ENCODE results near the gene SNX32. TPM values are rescaled to one million over a fixed set of nuclear protein-coding genes. Genes with fewer than 3 reads are reported as not detected.

The SNX32 gene
- total and polyA plus RNA-seq, 2 of the 13 experiments (the other 11 are each of a cell fraction or from before 2014, with no cell fraction given) = 0.09 to 0.34 TPM

DNA sequence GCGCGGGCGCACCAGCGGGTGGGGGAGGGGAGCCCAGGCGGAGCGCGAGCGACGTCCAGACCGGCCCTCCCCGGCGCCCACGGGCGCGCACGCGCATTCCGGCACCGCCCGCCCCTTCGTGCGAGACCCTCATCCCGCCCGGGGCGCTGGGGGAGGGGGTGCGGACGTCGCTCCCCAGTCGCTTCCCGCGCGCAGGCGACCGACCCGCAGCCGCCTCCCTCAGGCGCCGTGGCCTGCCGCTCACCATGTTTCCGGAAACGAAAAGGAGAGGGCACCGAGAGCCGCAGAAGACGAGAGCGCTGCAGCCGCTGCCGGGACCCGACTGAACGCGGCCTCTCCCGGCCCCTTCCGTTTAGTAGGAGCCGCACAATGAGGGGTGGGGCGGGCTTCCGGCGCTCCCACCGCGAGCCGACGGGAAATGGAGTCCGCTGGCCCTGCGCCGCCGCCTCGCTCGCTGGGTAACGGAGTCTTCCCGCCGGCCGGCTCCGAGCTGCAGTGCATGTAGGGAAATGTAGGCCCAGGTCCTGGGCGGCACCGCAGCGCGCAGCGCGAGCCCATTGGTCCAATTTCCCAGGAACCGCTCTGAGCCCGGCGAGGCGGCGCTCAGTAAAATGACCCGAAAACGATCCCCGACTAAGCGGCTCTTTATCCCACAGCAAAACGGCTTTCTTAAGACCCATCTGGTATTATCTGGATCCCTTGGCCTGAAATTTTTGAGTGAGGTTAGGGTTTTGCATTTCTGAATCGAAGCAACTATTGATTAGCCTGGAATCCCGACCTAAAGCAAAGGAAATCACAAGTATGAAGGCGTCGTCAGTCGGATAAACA, 24.3 kb downstream of the SNX32 start, which contains the start of gene CFL1 (continued):
- TF ChIP-seq RFXAP (CRISPR knock-in tag; IDR thresholded peaks at IDR 0.05; ENCODE audit: borderline replicate concordance) (no peak; the same call in 1 of the 2 replicates), HNRNPUL1 (IDR thresholded peaks at IDR 0.05; ENCODE audit: low read depth, low read length) (peak; percentile 16; the same call in 1 of the 2 replicates), NR2F6 (IDR thresholded peaks at IDR 0.05) (no peak), NR2F6 (CRISPR knock-in tag; IDR thresholded peaks at IDR 0.05) (peak; percentile 54), SPEN (CRISPR knock-in tag; IDR thresholded peaks at IDR 0.05; ENCODE audit: low read depth) (peak; percentile 54), YY1 (IDR thresholded peaks at IDR 0.05; ENCODE audit: insufficient read depth, insufficient replicate concordance, low read depth, low read length) (peak; percentile 69), TARDBP (CRISPR knock-in tag; IDR thresholded peaks at IDR 0.05) (peak; percentile 69), IKZF4 (CRISPR knock-in tag; IDR thresholded peaks at IDR 0.05; ENCODE audit: borderline replicate concordance, low read depth, not compliant biosample characterization) (peak; percentile 84), HDAC2 (CRISPR knock-in tag; IDR thresholded peaks at IDR 0.05) (peak; percentile 68; the same call in 1 of the 2 replicates), EHMT2 (IDR thresholded peaks at IDR 0.05; ENCODE audit: borderline replicate concordance, low read depth, low read length) (no peak), EP300 (IDR thresholded peaks at IDR 0.05; ENCODE audit: low read depth in 2 of 2, low read length in 2 of 2) (no peak), EP300 (CRISPR knock-in tag; IDR thresholded peaks at IDR 0.05; ENCODE audit: borderline replicate concordance) (peak; percentile 41; the same call in 1 of the 2 replicates), TOPORS (CRISPR knock-in tag; IDR thresholded peaks at IDR 0.05) (peak; percentile 67; the same call in 1 of the 2 replicates), YEATS2 (CRISPR knock-in tag; IDR thresholded peaks at IDR 0.05; ENCODE audit: borderline replicate concordance) (0 out of 2 replicates have a peak, but pooled peaks have one; percentile 85), HIC2 (CRISPR knock-in tag; IDR thresholded peaks at IDR 0.05; ENCODE audit: low read depth) (no peak)
- TF ChIP-seq, protein P1, sequence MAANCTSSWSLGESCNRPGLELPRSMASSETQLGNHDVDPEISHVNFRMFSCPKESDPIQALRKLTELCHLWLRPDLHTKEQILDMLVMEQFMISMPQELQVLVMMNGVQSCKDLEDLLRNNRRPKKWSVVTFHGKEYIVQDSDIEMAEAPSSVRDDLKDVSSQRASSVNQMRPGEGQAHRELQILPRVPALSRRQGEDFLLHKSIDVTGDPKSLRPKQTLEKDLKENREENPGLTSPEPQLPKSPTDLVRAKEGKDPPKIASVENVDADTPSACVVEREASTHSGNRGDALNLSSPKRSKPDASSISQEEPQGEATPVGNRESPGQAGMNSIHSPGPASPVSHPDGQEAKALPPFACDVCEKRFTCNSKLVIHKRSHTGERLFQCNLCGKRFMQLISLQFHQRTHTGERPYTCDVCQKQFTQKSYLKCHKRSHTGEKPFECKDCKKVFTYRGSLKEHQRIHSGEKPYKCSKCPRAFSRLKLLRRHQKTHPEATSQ (CRISPR knock-in tag; IDR thresholded peaks at IDR 0.05; ENCODE audit: borderline replicate concordance) = peak; percentile 71
- TF ChIP-seq, protein P2, sequence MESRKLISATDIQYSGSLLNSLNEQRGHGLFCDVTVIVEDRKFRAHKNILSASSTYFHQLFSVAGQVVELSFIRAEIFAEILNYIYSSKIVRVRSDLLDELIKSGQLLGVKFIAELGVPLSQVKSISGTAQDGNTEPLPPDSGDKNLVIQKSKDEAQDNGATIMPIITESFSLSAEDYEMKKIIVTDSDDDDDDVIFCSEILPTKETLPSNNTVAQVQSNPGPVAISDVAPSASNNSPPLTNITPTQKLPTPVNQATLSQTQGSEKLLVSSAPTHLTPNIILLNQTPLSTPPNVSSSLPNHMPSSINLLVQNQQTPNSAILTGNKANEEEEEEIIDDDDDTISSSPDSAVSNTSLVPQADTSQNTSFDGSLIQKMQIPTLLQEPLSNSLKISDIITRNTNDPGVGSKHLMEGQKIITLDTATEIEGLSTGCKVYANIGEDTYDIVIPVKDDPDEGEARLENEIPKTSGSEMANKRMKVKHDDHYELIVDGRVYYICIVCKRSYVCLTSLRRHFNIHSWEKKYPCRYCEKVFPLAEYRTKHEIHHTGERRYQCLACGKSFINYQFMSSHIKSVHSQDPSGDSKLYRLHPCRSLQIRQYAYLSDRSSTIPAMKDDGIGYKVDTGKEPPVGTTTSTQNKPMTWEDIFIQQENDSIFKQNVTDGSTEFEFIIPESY (CRISPR knock-in tag; IDR thresholded peaks at IDR 0.05) = 0 out of 2 replicates have a peak, but pooled peaks have one; percentile 8
- TF ChIP-seq, protein P3, sequence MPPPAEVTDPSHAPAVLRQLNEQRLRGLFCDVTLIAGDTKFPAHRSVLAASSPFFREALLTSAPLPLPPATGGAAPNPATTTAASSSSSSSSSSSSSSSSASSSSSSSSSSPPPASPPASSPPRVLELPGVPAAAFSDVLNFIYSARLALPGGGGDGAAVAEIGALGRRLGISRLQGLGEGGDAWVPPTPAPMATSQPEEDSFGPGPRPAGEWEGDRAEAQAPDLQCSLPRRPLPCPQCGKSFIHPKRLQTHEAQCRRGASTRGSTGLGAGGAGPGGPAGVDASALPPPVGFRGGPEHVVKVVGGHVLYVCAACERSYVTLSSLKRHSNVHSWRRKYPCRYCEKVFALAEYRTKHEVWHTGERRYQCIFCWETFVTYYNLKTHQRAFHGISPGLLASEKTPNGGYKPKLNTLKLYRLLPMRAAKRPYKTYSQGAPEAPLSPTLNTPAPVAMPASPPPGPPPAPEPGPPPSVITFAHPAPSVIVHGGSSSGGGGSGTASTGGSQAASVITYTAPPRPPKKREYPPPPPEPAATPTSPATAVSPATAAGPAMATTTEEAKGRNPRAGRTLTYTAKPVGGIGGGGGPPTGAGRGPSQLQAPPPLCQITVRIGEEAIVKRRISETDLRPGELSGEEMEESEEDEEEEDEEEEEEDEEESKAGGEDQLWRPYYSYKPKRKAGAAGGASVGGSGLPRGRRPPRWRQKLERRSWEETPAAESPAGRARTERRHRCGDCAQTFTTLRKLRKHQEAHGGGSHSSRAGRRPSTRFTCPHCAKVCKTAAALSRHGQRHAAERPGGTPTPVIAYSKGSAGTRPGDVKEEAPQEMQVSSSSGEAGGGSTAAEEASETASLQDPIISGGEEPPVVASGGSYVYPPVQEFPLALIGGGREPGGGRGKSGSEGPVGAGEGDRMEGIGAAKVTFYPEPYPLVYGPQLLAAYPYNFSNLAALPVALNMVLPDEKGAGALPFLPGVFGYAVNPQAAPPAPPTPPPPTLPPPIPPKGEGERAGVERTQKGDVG (CRISPR knock-in tag; IDR thresholded peaks at IDR 0.05; ENCODE audit: borderline replicate concordance) = 0 out of 2 replicates have a peak, but pooled peaks have one; percentile 25
